GM18520 (cell line): ENCODE data around the gene SIT1.
"Not testable (repeated sequence)": the region's sequence is repeated elsewhere in the genome, so short reads cannot be mapped to it uniquely, and the experiment has no call there.

Source experiments
- ATAC-seq: cut with Tn5 transposase; IDR thresholded peaks from one replicate; pipeline ENCODE4 v1.9.1; 2021; ENCODE audit not compliant: unreplicated experiment

The SIT1 gene

DNA sequence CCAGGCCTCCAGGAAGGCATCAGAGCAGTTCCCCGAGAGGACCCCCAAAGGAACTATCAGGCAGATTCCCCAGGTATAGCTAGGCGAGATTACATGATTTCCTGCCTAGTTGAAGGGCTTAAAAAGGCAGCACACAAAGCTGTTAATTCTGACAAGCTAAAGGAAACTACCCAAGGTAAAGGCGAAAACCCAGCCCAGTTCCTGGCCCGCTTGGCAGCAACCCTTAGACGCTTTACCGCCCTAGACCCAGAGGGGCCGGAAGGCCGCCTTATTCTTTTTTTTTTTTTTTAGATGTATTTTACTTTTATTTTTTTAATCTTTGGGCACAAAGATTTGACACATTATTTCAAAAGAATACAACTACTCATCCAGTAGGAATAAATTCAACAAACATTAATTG is 12.0 kb downstream of the SIT1 start:
- not testable (repeated sequence) for ATAC-seq

GRCh38 chr9:35637427-35637955 is 13.2 kb downstream of the SIT1 start:
- not testable (repeated sequence) for ATAC-seq

GRCh38 chr9:35636877-35637246 is 13.9 kb downstream of the SIT1 start:
- ATAC-seq = not testable (repeated sequence)

DNA sequence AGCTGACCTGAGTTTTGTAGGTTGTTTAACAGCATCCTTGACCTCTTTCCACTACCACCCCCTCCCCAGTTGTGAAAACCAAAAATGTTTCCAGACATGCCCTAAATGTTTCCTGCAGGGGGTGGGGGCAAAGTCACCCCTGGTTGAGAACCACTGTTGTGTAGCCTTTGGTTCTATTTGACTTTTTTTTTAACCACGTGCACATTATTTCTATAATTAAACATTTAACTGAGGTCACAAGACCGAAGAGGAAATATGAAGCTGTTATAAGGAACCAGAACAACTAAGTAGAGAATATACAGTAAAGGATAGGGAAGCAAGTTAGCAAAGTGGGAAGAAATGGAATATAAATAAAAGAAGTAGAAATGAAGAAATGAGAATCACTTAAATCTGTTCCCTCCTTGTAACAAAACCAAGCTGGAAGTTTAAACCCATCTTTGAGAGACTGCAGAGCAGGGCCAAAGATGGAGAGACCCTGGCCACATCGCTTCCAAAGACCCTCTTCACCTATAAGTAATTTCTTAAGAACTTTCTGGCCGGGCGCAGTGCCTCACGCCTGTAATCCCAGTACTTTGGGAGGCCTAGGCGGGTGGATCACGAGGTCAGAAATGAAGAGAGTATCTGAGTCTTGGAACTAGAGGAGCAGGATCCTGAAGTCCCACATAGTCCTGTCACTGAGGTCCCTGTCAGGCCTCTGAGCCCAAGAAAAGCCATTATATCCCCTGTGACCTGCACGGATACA is 14.4 kb downstream of the SIT1 start:
- ATAC-seq = no peak

DNA sequence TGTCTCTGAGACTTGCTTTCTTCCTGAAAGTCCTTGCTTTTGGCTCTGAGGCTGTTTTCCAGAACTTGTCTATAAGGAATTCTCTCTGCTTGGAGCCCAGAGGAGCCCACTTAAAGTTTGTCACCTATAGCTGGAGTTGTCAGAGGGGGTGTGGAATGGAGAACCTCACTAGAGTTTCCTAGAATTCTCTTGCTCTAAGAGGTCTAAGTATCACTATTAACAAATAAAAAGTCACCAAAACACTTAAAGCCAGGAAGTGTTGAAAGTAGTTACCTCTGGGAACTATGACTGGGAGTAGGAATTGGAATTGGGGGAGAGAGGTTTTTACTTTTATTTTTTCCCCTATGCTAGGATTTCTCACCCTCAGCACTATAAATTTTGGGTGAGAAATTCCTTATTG is 15.0 kb downstream of the SIT1 start:
- no peak for ATAC-seq

GRCh38 chr9:35629597-35629996 is 21.1 kb downstream of the SIT1 start:
- ATAC-seq = no peak

GRCh38 chr9:35628389-35628991 is 22.2 kb downstream of the SIT1 start:
- no peak for ATAC-seq

GRCh38 chr9:35627575-35627974 is 23.2 kb downstream of the SIT1 start:
- no peak for ATAC-seq

DNA sequence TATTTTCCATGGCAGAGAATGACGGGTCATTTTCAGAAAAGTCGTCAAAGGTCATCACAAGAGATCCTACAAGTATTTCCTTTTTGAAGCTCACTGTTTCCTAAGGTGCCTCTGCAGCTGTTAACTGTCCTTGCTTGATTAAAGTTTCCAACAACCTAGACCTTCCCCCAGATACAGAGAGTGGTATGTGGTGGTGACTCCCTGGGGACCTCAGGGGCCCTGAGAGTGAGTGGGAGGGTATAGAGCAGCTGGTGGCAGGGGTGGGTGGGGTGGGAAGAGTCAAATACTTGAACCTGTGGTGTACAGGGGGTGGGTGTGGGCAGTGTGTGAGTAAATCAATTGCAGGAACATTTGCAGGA is 31.0 kb downstream of the SIT1 start:
- no peak for ATAC-seq

DNA sequence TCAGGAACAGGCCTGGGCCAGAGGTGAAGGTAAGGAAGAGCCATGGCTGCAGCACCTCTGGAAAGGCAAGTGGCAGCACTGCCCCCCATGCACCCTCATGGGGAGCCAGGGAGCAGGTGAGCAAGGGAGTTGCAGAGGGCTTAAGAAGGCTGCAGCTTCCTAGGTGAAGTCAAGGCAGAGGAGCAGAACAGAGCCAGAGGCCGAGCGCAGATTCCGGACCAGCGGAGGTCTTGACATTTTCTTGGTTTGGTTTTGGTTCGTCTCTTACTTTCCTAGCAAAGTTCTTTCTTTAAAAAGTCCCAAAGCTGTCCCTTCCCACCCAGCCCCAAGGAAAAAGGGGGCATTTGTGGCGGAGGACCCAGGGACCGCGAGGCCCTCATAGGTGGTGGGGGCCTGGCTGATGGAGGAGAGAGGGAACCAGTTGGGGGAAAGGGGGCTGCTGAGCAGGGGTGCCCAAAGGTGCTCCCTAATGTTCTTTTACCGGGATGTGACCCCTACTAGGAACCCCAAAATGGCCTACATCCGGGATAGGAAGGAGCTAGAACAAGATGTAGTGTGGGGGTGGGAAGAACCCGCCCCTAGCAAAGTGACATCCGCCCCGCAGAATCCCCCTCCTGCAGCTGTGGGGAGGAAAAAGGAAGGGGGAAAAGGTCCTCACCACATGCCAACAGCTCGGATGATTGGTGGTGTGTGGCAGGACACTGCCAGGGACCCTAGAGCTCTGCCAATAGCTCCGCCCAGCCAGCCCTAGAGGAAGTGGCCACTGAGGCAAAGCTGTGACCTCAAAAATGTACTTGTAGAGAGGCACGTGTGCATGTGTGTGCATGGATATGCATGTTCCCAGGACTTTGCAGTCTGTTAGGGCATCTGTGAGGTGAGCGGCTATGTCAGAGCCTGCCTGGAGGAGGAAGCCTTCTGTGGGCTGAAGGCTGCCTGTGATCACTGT is 31.6 kb downstream of the SIT1 start:
- ATAC-seq = no peak

DNA sequence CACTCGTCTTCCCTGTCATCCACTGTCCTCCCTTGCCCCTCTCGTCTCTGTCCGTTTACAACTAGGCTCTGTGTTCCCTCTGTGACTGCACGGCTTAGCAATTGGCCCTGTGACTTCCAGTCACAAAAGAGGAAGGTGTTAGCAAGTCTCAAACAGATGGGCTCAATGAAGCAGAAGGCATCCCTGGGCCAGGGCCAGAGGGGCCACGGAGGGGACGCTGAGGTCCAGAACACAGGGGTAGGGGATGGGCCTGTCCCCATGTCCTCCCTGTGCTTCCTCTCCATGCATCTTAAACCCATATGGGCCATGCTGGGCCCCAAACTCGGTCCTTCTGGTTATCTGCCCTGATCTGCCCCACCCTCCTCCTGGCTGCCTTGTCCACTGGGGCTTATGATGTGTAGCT is 32.4 kb downstream of the SIT1 start, which contains the start of gene CD72:
Gene CD72, minus strand, starts transcription at position 89 of the 403 bp plus-strand sequence. CDS start 110 bp downstream, outside the sequence.
- no peak for ATAC-seq

DNA sequence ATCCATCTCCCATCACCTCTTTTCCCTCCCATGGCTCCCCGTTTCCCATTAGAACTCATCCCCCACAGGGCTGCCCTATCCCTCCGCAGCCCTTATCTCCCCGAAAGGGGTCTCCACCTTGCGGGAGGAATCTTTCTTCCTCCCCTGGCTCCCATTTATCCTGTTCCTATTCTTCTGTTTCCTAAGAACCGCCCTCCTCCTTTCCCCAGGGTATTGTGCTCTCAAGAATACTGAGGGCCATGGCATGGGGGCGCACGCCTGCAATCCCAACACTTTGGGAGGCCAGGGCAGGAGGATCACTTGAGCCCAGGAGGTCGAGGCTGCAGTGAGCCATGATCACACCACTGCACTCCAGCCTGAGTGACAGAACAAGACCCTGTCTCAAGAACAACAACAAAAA is 33.2 kb downstream of the SIT1 start:
- ATAC-seq = no peak

DNA sequence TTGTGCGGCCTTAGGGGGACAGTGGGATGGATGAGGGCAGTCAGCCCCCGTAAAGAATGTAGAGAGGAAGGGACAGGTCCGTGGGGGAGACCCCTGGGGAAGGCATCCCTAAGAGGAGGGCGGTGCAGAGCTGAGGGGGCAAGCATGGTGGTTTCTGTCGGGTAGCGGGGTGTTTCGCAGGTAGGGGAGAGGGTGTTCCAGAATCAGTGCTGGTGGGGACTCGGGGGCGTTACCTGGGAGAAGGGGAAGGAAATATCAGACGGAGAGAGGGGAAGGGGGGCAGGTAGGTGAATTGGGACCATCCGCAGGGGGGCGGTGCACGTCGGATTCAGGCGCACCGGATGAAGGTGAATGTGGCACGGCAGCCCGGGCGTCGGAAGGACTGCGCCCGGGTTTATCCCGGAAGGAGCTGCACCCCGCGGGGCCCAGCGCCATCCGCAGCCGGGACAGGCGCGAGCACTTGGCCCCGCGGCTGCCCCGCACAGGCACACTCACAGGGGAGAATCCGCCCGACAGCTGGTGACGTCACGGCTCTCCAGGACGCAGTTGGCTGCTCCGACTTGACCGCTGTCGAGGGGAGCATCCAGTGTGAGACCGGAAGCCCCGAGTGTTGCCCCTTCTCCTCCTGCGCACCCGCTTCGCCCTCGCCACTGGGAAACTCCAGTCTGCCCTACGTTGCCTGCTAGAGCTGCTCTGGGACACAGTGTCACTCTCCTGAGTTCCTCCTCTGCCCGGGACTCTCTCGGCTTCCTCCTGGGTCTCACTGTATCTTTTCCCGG is 33.9 kb downstream of the SIT1 start:
- peak; percentile 35 for ATAC-seq

DNA sequence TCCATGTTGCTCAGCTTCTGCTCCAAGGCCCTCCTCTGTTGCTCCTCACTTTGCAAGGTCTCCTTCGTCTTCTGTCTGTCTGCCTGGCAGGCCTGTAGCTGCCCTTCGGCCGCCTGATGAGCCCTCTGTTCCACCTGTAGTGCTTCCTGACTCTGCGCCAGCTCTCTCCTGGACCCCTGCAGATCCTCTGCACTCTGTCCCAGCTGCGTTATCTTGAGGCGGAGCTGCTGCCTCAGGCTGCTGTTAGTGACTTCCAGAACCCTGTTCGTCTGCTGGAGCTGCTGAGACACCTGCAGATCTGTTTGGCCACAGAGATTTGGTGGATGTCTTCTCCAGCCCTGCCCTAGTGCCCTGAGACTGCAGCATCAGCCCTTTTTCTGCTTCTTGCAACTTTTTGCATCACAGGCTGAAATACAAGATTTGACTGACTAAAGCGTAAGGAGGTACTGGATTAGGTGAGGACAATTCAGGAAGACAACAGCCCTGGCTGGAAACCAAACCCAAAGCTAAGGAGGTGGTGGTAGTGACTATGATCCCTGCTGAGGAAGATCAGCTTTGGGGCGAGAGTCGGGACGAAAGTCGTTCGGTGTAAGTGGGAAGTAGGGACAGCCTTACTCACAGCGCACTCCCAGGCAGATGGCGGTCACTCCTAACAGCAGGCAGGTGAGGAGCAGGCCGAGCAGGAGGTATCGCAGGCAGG is 34.6 kb downstream of the SIT1 start:
- no peak for ATAC-seq

GRCh38 chr9:35612843-35613242 is 37.9 kb downstream of the SIT1 start:
- ATAC-seq = no peak

DNA sequence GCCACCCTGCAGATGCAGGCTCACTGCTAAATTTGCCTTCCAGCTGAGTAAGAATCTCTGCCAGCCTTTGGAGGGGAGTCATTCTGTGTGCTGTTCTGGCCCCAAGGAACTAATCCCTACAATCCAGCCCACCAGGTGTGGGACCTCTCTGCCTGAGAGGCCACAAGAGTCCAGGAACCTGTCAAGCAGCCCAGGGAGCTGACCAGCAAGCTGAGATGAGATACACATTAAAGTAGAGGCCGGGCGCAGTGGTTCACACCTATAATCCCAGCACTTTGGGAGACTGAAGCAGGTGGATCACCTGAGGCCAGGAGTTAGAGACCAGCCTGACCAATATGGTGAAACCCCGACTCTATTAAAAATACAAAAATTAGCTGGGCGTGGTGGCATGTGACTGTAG is 38.7 kb downstream of the SIT1 start:
- not testable (repeated sequence) for ATAC-seq

DNA sequence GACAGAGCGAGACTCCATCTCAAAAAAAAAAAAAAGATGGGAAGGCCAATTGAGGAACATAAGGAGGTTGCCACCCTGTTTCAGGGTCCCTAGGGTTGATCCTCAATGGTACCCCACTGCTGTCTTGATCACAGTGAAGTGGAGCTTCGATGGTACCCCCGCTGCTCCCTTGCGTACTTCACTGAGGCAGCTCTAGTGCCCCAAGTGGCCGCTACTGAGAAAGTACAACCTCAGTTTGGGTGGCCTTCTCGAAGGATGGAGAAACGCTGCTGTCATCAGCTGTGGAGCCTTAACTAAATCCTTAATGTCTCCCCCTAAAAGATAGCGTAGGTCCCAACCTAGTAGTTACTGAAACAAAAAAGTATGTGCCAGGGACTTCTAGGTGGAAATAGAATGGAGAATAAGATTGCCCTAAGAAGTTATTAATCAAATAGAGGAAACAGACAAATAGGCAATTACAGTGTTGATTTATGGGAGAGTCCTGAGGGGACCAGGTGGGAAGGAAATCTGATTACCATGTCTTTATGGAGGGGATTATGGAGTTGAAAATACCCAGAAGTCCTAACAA is 39.4 kb downstream of the SIT1 start:
- ATAC-seq = no peak

DNA sequence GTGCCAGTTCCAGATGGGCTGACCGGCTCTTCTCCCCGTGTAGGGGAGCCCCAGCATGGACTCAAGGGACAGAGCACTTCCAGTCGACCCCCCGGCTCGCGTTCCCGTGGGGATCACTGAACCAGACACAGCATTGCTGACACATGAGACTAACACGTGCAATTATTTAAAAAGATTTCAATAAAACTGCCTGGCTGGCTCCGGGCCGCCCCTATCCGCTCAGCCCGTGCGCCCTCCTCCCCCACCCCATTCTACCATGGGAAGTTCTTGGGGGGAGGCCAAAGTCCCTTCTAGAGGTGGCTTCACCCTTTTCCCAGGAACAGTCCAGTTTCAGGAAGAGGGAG is 40.9 kb downstream of the SIT1 start:
- no peak for ATAC-seq

DNA sequence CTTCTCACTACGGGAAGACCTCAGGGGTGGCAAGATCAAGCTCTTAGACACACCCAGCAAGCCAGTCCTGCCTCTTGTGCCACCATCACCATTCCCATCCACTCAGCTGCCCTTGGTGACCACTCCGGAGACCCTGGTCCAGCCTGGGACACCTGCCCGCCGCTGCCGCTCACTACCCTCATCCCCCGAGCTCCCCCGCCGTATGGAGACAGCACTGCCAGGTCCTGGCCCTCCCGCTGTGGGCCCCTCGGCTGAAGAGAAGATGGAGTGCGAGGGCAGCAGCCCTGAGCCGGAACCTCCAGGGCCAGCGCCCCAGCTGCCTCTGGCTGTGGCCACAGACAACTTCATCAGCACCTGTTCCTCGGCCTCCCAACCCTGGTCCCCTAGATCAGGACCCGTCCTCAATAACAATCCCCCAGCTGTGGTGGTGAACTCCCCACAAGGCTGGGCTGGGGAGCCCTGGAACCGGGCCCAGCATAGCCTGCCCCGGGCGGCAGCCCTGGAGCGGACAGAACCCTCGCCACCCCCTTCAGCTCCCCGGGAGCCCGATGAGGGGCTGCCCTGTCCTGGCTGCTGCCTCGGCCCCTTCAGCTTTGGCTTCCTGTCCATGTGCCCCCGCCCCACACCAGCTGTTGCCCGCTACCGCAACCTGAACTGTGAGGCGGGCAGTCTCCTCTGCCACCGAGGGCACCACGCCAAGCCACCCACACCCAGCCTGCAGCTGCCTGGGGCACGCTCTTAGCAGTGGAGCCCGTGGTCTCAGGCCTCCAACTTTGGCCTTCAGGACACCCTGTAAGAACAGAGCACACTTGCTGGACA is 41.5 kb downstream of the SIT1 start:
- ATAC-seq = no peak
